GM12864 (cell line): Measurements from ENCODE around the gene MAP7D2.
"Not testable (repeated sequence)": the region's sequence is repeated elsewhere in the genome, so short reads cannot be mapped to it uniquely, and the experiment has no call there.

Experiments
- DNase-seq: peaks from one replicate; pipeline ENCODE4 v3.0.0-alpha.2; 2011; ENCODE audit warnings: low read depth
- H3K4me3 ChIP-seq: 2 replicates; pipeline ENCODE4 v1.5.1; 2011; ENCODE audit warnings: mild to moderate bottlenecking, low read depth, low read length, control low read depth
- TF ChIP-seq, protein P1 (sequence below): IDR thresholded peaks from 2 replicates; pipeline ENCODE4 v1.5.1; 2011; ENCODE audit warnings: low read depth, mild to moderate bottlenecking, moderate library complexity, low read length, control low read depth, inconsistent platforms; ENCODE audit errors: missing control alignments

The MAP7D2 gene

GRCh38 chrX:20116577-20117240 is at the start of gene MAP7D2:
TSS of gene MAP7D2 (minus strand) at chrX:20116907. CDS start at chrX:20116879, 28 bp downstream.
- TF ChIP-seq, protein P1, sequence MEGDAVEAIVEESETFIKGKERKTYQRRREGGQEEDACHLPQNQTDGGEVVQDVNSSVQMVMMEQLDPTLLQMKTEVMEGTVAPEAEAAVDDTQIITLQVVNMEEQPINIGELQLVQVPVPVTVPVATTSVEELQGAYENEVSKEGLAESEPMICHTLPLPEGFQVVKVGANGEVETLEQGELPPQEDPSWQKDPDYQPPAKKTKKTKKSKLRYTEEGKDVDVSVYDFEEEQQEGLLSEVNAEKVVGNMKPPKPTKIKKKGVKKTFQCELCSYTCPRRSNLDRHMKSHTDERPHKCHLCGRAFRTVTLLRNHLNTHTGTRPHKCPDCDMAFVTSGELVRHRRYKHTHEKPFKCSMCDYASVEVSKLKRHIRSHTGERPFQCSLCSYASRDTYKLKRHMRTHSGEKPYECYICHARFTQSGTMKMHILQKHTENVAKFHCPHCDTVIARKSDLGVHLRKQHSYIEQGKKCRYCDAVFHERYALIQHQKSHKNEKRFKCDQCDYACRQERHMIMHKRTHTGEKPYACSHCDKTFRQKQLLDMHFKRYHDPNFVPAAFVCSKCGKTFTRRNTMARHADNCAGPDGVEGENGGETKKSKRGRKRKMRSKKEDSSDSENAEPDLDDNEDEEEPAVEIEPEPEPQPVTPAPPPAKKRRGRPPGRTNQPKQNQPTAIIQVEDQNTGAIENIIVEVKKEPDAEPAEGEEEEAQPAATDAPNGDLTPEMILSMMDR = no peak
- no peak for DNase-seq
- H3K4me3 ChIP-seq = no peak within 1 kb of the TSS

DNA sequence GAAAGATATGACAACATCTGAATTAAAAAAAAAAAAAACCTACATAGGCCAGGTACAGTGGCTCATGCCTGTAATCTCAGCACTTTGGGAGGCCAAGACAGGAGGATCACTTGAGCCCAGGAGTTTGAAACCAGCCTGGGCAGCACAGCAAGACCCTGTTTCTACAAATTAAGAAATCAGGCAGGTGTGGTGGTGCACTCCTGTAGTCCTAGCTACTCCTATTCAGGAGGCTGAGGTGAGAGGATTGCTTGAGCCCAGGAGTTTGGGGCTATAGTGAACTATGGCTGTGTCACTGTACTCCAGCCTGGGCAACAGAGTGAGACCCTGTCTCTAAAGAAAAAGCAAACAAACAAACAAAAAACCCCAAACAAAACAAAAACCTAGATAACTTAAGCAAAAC is 45.8 kb upstream of the MAP7D2 start:
- not testable (repeated sequence) for DNase-seq, H3K4me3 ChIP-seq

GRCh38 chrX:20159797-20160385 is 43.2 kb upstream of the MAP7D2 start:
- DNase-seq = no peak

GRCh38 chrX:20151689-20152088 is 35.0 kb upstream of the MAP7D2 start:
- no peak for DNase-seq
- TF ChIP-seq, protein P1 = no peak
- no peak overlapping the region for H3K4me3 ChIP-seq

More at GRCh38 chrX:20159797-20160385, 43.2 kb upstream of the MAP7D2 start:
- H3K4me3 ChIP-seq = no peak overlapping the region
- TF ChIP-seq, protein P1 = no peak

- no peak overlapping the region for H3K4me3 ChIP-seq
- TF ChIP-seq, protein P1 = no peak
- no peak for DNase-seq
Observed at GRCh38 chrX:20149326-20149725, 32.6 kb upstream of the MAP7D2 start.

- DNase-seq = no peak
- TF ChIP-seq, protein P1 = no peak
Observed at GRCh38 chrX:20147561-20147960, 30.9 kb upstream of the MAP7D2 start.

DNA sequence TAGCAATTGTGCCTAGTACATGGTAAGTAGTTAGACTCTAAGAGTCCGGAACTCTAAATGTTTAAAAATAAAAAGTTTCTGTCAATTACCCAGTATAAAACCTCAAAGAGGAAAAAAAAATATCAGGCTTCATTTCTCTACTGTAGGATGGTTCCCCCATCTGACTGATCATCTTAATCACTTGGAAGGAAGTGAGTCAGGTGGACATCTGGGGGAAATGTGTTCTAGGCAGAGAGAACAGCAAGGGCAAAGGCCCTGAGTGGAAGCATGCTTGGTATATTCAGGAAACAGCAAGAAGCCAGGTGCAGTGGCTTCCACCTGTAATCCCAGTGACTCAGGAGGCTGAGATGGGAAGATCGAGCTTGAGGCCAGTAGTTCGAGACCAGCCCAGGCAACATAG is 27.8 kb upstream of the MAP7D2 start:
- TF ChIP-seq, protein P1 = no peak
- no peak for DNase-seq
- no peak overlapping the region for H3K4me3 ChIP-seq

More at GRCh38 chrX:20147561-20147960, 30.9 kb upstream of the MAP7D2 start:
- no peak overlapping the region for H3K4me3 ChIP-seq
